Neural progenitor cell (in vitro differentiated cells): ENCODE measurements around the gene CDK5RAP3.

ENCODE experiments used
- EZH2 ChIP-seq: fragments of 200-600 bp; sonication (generic); IDR thresholded peaks from 2 replicates; pipeline ENCODE4 v1.6.1; 2017; ENCODE audit warnings: antibody characterized with exemption, mild to moderate bottlenecking, moderate library complexity
- TF ChIP-seq, protein P1 (sequence below): fragments of 200-600 bp; sonication (generic); IDR thresholded peaks from 2 replicates; pipeline ENCODE4 v1.5.1; 2017; ENCODE audit warnings: antibody characterized with exemption, mild to moderate bottlenecking

DNA sequence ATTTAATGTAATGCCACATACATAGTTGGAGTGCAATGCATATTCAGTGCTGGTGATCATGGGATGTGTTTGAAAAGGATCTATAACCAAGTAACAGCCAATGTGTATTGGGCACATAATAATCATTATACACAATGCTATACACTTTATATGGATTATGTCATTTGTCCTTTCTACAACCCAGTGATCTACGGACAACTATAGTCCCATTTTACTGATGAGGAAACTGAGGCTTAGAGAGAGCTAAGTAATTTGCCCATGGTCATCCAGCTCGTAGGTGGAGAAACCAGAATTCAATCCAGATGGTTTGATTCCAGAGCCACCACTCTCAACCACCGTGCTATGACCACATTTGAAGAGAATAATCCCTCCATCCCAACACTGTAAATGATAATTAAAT, 39.3 kb downstream of the CDK5RAP3 start:
- TF ChIP-seq, protein P1, sequence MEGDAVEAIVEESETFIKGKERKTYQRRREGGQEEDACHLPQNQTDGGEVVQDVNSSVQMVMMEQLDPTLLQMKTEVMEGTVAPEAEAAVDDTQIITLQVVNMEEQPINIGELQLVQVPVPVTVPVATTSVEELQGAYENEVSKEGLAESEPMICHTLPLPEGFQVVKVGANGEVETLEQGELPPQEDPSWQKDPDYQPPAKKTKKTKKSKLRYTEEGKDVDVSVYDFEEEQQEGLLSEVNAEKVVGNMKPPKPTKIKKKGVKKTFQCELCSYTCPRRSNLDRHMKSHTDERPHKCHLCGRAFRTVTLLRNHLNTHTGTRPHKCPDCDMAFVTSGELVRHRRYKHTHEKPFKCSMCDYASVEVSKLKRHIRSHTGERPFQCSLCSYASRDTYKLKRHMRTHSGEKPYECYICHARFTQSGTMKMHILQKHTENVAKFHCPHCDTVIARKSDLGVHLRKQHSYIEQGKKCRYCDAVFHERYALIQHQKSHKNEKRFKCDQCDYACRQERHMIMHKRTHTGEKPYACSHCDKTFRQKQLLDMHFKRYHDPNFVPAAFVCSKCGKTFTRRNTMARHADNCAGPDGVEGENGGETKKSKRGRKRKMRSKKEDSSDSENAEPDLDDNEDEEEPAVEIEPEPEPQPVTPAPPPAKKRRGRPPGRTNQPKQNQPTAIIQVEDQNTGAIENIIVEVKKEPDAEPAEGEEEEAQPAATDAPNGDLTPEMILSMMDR: no peak
- TF ChIP-seq EZH2: no peak
